Epidermal melanocyte (primary cell): ENCODE measurements around the gene CPT1A.
A peak's percentile ranks its signal among the peaks of the same experiment; 100 is the strongest.

Experiments
- DNase-seq: peaks from one replicate; pipeline ENCODE4 v3.0.0; 2011; ENCODE audit warnings: low spot score; ENCODE audit not compliant: insufficient read length

The CPT1A gene

DNA sequence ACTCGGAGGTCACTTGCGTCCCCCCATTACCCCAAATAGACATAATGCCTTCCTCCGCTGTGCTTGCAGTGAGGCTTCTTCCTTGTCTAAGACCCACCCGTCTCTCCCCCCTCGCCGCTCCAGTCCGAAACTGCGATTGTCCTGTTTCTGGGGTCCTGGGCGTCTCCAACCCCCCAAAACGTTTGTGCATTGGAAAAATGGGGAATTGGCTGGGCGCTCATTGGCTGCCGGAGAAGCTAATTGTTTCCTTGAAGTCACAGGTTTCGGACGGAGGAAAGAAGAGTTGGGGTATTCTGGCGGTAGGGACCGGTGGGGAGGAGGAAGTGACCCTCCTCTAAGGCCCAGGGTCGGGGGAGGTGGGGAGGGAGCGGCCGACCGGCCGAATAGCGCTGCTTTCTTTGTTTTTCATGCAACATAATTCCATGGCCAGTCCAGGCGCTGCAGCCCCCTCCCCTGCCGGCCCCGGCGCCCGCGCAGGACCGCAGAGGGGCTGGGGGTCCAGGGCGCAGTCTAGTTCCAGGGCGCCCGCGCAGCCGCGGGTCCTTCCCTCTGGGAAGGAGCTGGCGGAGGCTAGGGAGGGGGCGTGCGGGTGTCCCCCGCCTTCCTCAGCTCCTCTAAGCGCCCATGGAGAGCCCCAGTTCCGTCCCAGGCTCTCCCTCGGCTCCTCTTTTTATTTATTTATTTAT, 12.7 kb upstream of the CPT1A start:
- no peak for DNase-seq

- no peak for DNase-seq
These were observed 10.9 kb upstream of the CPT1A start for GRCh38 chr11:68852628-68853027.

- DNase-seq, result no peak
These were observed 6.7 kb upstream of the CPT1A start for GRCh38 chr11:68848429-68848828.

DNA sequence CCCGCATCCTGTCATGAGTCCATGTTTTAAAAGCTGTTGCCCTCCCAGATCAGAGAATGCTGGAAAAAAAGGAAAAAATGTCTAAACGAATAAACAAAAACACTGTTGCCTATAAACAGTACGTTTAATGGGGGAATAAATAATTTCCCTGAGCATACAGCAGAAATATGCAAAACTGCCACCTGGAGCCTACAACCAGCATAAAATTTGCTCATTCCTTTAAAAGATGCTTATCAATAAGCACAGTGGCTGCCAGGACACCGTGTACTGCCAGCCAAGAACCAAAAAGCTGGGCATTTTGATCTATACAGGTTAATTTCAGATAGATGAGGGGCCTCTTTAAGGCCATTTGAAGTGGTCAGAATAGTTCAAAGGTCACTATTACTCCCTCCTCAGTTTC, 5.7 kb upstream of the CPT1A start:
- DNase-seq, result no peak

DNA sequence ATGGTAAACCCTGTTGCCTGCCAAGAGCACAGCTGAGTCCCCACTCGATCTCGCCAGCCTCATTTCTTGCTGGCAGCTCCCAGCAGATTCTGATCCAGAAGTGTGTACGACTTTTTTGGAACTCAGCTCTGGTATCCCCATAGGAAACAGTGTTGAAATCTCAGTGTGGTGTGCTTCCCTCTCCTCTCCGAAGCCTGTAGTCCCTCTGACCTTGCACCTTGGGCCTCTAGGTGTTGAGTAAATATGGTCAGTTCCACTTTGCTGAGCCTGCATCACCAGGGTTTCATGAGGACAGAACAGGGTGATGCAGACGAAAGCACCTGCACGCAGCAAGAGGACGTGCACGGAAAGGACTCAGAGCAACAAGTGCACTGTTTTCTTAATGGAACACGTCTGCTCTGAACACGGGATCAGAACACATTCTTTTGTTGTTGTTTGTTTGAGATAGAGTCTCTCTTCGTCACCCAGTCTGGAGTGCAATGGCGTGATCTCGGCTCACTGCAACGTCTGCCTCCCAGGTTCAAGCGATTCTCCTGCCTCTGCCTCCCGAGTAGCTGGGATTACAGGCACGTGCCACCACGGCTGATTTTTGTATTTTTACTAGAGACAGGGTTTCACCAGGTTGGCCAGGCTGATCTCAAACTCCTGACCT, 3.8 kb upstream of the CPT1A start:
- no peak for DNase-seq

GRCh38 chr11:68844801-68845200, 3.1 kb upstream of the CPT1A start:
- DNase-seq, result no peak

DNA sequence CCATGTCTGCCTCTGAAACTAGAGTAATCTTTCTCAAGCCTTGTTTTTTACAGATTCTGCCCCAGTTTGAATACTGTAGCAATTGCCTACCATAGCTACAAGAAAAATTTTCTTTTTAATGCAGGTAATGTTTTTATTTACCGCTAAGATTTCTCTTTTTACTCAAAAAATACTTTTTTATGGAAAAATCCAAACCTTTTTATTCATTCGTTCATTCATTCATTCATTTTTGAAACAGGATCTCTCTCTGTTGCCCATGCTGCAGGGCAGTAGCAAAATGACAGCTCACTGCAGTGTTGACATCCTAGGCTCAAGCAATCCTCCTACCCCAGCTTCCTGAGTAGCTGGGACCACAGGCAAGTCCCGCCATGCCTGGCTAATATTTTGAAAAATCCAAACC, 2.7 kb upstream of the CPT1A start:
- no peak for DNase-seq

DNA sequence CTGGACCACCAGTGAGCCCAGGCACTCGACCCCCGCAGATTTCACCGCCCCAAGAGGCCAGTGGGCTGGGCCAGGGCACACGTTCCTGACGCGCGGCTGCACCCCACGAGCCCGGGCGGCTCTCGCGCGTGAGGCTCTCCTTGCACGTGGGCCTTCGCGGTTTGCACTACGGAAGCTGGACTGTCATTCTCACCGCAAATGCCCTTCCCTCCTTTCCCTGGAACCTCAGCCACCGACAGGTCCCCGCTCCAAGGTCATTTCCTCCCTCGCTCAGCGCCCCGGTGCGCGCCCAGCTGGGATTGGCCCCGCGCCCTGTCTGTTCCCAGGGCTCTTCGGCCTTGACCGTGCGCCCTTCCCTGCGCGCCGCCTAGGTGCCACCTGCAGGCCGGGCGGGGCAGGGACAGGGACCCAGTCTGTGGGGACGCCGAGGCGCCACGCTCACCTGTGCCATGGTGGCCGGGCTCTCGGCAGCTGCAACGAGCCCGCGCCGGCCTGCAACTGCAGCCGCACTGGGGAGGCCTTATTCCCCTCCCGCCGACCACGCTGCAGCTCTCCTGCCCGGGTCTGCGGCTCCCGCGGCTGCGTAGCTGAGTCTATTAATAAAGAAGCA, 2.1 kb upstream of the CPT1A start:
- DNase-seq, result no peak

DNA sequence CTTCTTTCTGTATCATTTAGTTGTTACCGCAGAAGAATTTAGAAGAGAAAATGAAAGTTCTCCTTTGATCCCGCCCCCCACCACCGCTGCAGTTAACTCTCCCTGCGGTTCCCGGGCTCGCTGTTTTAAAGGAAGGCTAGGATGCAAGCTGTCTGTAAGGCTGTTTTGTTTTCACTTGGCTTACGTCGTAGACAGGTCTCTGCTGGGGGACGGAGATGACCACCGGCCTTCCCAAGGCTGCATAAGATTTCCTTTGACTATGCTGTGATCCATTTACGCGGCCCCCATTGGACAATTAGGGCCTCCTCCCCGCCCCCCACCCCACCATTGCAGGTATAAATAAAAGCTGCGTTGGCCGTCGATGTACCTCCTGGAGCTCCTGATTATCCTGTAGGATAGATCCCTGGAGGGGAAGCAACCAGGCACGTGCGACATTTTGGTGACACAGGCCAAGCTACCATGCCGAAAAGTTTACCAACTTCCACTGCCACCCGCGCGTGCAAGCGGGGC, 1.4 kb upstream of the CPT1A start:
- no peak for DNase-seq

DNA sequence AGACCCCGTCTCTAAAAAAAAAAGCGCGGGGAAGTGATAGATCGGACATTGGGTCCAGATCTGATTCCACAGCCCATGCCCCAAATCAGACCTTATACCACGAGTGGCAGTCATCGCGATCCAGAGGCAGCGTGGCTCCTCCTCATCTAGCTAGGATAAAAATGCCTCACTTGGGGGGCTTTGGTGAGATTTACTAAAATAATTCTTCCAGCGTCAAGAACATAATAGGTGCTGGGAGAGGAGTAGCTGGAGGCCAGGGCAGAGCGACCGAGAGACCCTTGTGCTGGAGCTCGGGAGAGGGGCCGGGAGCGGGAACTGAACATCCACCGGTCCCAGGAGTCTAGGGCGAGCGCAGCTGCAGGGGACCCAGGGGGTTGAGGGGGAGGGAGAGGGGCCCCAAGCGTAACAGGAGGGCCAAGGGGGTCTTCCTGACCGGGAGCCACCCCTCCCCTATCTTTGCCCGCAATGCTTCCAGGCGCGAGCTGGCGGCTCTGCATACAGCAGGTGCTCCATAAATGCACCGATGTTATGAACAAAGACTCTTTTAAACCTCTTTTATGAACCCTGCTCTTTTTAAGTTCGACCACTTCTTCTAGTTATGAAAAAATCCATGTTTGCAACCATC, 823 bp upstream of the CPT1A start:
- no peak for DNase-seq

DNA sequence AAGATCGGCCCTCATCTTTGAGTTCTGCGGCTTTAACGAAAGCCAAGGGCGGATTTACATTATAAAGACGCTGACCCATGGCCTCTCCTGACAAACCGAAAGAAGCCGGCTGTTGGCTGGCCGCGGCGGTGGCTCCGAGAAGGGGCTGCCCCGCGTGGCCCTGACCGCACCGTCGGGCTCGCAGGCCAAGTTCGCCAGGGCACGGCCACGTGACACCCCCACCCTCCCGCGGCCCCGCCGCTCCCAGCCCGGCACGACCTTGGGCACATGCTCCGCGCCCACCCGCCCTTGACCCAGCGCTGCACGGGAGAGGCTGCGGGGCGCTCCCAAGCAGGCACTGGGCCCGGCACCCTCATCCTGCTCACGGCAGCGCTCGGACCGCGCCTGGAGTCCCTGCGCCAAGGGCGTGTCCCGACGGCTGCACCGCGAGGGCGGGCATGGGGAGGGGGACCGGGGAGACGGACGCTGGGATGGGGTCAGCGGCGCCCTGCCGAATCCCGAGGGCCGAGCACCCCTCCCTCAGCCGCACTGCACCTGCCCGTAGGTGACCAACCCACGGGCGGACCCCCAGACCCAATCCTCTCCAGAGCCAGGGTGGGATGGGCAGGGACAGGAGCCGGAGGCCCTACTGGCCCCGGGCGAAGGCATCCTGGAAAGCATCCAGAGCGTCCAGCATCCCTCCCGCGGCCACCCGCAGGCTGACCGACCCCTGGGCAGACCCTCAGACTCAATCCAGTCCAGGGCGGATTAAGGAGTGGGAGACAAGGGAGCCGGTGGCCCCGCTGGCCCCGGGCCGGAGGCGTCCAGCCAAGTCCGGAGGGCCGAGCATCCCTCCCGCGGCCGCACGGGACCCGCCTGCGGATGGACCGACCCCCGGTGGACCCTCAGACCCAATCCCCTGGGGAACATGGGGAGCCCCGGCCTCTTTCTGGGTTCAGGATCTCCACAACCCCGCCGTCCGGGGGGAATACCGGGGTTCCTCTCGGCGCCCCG, 759 bp downstream of the CPT1A start:
- no peak for DNase-seq

- DNase-seq, result no peak
These were observed 1.6 kb downstream of the CPT1A start for GRCh38 chr11:68839911-68840641.

- peak; percentile 98 for DNase-seq
These were observed 2.5 kb downstream of the CPT1A start for GRCh38 chr11:68839054-68839865.

DNA sequence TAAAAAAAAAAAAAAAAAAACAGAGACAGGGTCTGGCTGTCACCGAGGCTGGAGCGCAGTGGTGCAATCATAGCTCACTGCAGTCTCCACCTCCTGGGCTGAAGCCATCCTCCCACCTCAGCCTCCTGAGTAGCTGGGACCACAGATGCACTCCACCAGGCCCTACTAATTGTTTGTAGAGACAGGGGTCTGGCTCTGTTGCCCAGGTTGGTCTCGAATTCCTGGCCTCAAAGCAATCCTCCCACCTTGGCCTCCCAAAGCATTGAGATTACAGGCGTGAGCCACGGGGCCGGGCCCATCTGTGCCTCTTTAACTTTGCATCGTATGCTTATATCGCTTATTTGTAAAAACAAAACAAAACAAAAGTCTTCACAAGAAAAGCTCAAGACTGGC, 3.1 kb downstream of the CPT1A start:
- no peak for DNase-seq

- no peak for DNase-seq
These were observed 3.8 kb downstream of the CPT1A start for GRCh38 chr11:68837583-68838571.

GRCh38 chr11:68835749-68836148, 6.0 kb downstream of the CPT1A start:
- no peak for DNase-seq

DNA sequence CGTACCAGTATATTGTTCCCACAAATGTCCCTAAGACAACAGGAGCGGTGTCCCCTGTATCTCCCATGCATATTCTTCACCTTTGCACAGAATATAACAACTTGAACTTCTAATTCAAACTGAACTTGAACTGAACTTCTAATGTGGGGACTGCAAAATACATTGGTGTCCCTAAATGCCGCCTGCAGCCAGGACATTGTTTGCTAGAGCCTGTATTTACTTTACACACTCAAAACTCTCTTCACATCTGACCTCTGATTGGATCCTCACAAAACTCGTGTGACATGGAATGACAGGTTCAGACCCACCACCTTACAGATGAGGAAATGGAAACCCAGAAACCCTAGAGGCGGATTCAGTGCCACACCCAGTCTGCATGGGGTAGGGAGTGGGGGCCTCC, 6.4 kb downstream of the CPT1A start:
- DNase-seq, result no peak

DNA sequence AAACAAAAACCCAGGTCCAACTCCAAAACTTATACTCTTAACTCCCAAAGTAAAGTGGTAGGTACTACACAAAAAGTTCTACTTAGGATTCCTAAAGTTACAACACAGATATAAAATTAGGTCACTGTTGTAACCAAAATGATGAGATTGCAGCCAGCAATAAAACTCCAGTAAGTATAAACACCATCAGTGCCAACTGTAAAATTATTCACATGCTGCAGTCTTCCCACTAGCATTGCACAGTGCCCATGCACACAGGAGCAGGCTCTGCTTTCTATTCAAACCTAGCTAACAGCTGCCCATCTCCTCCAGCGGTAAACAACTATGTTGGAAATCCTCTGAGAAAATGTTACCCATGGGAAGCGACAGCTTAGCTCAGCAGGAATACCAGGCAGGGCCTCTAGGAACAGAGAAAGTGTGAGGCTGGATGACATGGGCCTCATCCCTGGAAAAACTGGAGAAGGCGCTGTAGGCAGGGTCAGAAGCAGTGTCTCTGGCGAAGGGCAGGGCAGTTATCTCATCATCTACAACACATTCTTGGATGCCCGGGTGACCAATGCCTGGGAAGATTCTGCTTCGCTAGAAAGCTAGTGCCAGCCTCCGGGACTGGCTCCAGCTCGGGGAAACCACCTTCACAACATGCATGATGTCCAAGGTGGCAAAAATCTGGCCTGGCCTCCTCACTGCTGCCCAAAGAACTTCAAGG, 9.1 kb downstream of the CPT1A start:
- no peak for DNase-seq
